Thoracic aorta (tissue), 2 donors: ENCODE results near the gene CEP250. TPM values are rescaled to one million over a fixed set of nuclear protein-coding genes. Genes with fewer than 3 reads are reported as not detected.
"Not testable (repeated sequence)": the region's sequence is repeated elsewhere in the genome, so short reads cannot be mapped to it uniquely, and the experiment has no call there.

Experiments used
- ATAC-seq: fragments of 150-250 bp; one replicate; pipeline ENCODE4 v1.8.0; 2017; ENCODE audit warnings: low read depth; ENCODE audit not compliant: insufficient number of reproducible peaks, low FRiP score
- DNase-seq: peaks from one replicate; pipeline ENCODE4 v3.0.0-alpha.2; 2020; ENCODE audit warnings: low spot score
- H3K27ac ChIP-seq, 2 donors: fragments of 200-600 bp; sonication (generic); 1 replicate in 1 of 2; 2 replicates in 1 of 2; pipeline ENCODE4 v1.5.1; 2016; ENCODE audit warnings: mild to moderate bottlenecking in 2 of 2, moderate library complexity in 2 of 2
- H3K27me3 ChIP-seq: fragments of 200-600 bp; sonication (generic); replicated peaks from 2 replicates; pipeline ENCODE4 v1.6.0; 2016; ENCODE audit warnings: mild to moderate bottlenecking; ENCODE audit not compliant: insufficient read depth
- H3K36me3 ChIP-seq: fragments of 200-600 bp; sonication (generic); one replicate; pipeline ENCODE4 v1.5.1; 2016
- H3K4me1 ChIP-seq, 2 donors: fragments of 200-600 bp; sonication (generic); 1 replicate in 1 of 2; 2 replicates in 1 of 2; pipeline versions ENCODE4 v1.5.1 to v1.6.0; 2016; ENCODE audit warnings: low read depth in 2 of 2, mild to moderate bottlenecking in 1 of 2; ENCODE audit not compliant: control insufficient read depth in 1 of 2
- H3K4me3 ChIP-seq: fragments of 200-600 bp; sonication (generic); 2 replicates; pipeline ENCODE4 v1.5.1; 2016; ENCODE audit warnings: mild to moderate bottlenecking
- H3K9me3 ChIP-seq: fragments of 200-600 bp; sonication (generic); 2 replicates; pipeline ENCODE4 v1.5.1; 2016
- total RNA-seq, 2 donors: library from RNA; depleted of rRNA; stranded (reverse); fragments of >200 nt; gene quantifications; one replicate each; pipeline versions ENCODE4 v1.1.0 to v1.2.3, GENCODE V29; 2016
- TF ChIP-seq, protein P1 (sequence below): fragments of 200-600 bp; sonication (generic); IDR thresholded peaks from one replicate; pipeline ENCODE4 v1.5.1; 2019; ENCODE audit warnings: antibody characterized with exemption

CEP250 gene
- total RNA-seq, 2 donors from 2014 or later: 28.7 to 29.2 TPM

DNA sequence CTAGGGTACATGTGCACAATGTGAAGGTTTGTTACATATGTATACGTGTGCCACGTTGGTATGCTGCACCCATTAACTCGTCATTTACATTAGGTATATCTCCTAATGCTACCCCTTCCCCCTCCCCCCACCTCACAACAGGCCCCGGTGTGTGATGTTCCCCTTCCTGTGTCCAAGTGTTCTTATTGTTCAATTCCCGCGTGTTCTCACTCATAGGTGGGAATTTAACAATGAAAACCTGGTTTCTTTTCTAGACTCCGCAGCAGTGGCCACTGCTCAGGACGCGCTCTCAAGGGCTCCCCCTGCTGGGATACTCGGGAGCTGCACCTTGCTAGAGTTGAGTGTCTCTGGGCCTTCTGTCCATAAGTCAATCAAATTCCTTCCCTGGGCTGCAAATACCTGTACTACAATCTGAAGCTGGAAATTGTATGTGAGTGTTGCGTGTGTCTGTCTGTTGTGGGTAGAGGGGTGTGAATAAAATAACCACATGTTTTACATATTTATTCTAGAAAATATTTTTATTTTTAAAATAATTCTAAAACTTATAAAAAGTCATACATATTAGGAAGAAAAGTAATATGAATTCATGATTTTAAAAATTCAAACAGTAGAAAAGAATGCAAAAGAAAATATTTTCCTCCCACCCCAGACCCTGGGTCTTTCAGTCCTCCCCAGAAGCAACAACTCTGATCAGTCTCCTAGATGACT, 8.2 kb upstream of the CEP250 start:
- Histone ChIP-seq H3K4me1 (no peaks in the 10 kb centered on the region), H3K9me3 (no peaks in the 10 kb centered on the region), H3K27ac (no peak overlapping the region), H3K4me3 (peak overlapping the region; percentile 77), H3K36me3 (no peaks in the 10 kb centered on the region), H3K27me3 (no peaks in the 10 kb centered on the region)
- no peak for ATAC-seq
- peak; percentile 28 for DNase-seq
- TF ChIP-seq, protein P1, sequence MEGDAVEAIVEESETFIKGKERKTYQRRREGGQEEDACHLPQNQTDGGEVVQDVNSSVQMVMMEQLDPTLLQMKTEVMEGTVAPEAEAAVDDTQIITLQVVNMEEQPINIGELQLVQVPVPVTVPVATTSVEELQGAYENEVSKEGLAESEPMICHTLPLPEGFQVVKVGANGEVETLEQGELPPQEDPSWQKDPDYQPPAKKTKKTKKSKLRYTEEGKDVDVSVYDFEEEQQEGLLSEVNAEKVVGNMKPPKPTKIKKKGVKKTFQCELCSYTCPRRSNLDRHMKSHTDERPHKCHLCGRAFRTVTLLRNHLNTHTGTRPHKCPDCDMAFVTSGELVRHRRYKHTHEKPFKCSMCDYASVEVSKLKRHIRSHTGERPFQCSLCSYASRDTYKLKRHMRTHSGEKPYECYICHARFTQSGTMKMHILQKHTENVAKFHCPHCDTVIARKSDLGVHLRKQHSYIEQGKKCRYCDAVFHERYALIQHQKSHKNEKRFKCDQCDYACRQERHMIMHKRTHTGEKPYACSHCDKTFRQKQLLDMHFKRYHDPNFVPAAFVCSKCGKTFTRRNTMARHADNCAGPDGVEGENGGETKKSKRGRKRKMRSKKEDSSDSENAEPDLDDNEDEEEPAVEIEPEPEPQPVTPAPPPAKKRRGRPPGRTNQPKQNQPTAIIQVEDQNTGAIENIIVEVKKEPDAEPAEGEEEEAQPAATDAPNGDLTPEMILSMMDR: peak; percentile 93

DNA sequence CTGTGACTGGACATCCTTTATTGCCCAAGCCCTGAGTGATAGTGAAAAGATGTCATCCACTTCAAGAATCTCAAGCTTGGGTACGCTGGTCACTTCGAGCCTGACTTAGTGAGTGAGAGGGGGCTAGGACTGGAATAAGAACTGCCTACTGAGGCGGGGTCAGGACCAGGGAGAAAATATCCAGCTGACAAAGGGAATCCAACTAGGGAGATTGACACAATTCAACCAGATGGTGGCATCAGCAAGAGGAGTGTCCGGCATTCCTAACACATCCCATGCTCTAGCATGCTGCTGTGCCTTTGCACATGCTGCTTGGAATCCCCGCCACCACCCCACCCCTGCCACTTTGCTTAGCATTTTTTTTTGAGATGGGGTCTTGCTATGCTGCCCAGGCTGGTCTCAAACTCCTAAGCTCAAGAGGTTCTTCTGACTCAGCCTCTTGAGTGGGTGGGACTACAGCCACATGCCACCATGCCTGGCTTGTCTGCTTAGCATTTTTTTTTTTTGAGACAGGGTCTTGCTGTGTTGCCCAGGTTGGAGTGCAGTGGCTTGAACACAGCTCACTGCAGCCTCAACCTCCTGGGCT, 6.5 kb upstream of the CEP250 start:
- TF ChIP-seq, protein P1: no peak
- DNase-seq: no peak
- Histone ChIP-seq H3K27me3 (no peaks in the 10 kb centered on the region), H3K27ac (no peak overlapping the region), H3K9me3 (no peaks in the 10 kb centered on the region), H3K4me3 (no peak overlapping the region), H3K36me3 (no peaks in the 10 kb centered on the region), H3K4me1 (peaks cover 0 to 4% of the 10 kb centered on the region in 2 donors)
- ATAC-seq: no peak

DNA sequence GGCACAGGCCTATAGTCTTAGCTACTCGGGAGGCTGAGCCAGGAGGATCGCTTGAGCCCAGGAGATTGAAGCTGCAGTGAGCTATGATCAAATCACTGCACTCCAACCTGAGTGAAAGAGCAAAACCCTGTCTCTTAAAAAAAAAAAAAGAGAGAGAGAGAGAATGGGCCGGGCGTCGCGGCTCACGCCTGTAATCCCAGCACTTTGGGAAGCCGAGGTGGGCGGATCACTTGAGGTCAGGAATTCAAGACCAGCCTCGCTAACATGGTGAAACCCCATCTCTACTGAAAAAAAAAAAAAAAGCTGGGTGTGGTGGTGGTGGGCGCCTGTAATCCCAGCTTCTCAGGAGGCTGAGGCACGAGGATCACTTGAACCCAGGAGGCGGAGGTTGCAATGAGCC, 5.5 kb upstream of the CEP250 start:
- H3K36me3 ChIP-seq, H3K4me3 ChIP-seq, H3K27ac ChIP-seq, H3K9me3 ChIP-seq, DNase-seq, H3K27me3 ChIP-seq, ATAC-seq, H3K4me1 ChIP-seq: not testable (repeated sequence)

DNA sequence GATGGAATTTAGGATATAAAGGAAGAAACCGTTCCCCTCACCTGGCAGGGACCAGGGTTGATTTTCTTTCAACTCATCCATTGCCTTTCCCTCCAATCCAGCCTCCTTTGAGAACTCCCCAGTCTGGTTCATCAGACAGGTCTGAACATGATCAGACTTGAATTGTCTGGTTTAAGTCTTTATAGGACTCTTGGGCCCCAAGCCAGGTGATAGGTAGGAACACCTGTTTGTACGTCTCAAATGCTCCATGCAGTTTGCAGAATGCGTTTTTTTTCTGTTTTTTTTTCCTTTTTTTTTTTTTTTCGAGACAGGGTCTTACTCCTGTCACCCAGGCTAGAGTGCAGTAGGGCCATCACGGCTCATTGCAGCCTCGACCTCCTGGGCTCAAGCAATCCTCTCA, 4.1 kb upstream of the CEP250 start:
- Histone ChIP-seq H3K4me3 (no peak overlapping the region), H3K27me3 (no peaks in the 10 kb centered on the region), H3K27ac (no peak overlapping the region), H3K36me3 (no peaks in the 10 kb centered on the region), H3K4me1 (peaks cover 3 to 12% of the 10 kb centered on the region in 2 donors), H3K9me3 (no peaks in the 10 kb centered on the region)
- TF ChIP-seq, protein P1: no peak
- ATAC-seq (no peak), DNase-seq (no peak)

DNA sequence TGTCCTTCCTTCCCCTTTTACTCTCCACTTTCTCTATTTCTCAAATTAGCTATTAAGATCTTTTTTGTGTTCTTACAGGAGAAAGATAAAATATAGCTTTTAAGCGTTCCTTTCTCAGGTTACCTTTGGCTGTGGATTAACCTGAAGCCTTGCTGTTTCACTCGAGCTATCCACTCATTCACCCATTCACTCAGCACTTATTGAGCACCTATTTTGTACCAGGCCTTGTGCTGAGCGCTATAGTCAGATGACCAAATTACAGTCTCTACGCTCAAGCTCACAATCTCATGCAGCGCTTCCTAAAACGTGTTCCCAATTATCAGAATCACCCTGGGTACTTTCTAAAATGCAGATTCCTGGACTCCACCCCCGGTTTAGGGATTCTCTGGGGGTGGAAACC, 1.8 kb upstream of the CEP250 start:
- Histone ChIP-seq H3K4me3 (no peak overlapping the region), H3K27ac (no peak overlapping the region), H3K36me3 (no peaks in the 10 kb centered on the region), H3K9me3 (no peaks in the 10 kb centered on the region), H3K27me3 (no peaks in the 10 kb centered on the region), H3K4me1 (peaks cover 3 to 16% of the 10 kb centered on the region in 2 donors)
- TF ChIP-seq, protein P1: no peak
- DNase-seq: no peak
- no peak for ATAC-seq

DNA sequence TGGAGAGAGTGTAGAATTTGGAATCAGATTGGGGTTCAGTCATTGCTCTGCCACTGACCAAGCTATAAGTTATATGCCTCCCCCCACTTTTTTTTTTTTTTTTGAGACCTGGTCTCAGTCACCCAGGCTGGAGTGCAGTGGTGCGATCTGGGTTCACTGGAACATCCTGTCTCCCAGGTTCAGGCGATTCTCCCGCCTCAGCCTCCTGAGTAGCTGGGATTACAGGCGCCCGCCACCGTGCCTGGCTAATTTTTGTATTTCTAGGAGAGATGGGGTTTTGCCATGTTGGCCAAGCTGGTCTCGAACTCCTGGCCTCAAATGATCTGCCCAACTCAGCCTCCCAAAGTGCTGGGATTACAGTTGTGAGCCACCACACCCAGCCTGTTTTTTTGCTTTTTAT, 1.3 kb downstream of the CEP250 start:
- H3K36me3 ChIP-seq, H3K27ac ChIP-seq, H3K9me3 ChIP-seq, H3K27me3 ChIP-seq, ATAC-seq, DNase-seq, H3K4me3 ChIP-seq: not testable (repeated sequence)
- peaks cover 3 to 16% of the 10 kb centered on the region in 2 donors for H3K4me1 ChIP-seq

DNA sequence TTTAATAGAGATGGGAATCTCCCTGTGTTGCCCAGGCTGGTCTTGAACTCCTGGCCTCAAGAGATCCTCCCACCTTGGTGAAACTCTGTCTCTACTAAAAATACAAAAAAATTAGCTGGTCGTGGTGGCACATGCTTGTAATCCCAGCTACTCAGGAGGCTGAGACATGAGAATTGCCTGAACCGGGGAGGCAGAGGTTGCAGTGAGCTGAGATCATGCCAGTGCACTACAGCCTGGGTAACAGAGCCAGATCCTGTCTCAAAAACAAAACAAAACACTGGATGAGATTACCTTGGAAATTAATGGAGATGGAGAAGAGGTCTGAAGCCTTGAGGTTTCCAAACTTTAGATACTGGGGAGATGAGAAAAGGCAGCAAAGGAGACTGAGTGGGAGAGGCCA, 2.1 kb downstream of the CEP250 start:
- DNase-seq, H3K27me3 ChIP-seq, H3K9me3 ChIP-seq, H3K36me3 ChIP-seq, H3K4me3 ChIP-seq, H3K27ac ChIP-seq, ATAC-seq: not testable (repeated sequence)
- peaks cover 3 to 16% of the 10 kb centered on the region in 2 donors for H3K4me1 ChIP-seq
